AG10803 (cell line): ENCODE results near the gene NCBP2L.

Source experiments
- DNase-seq: peaks from one replicate; pipeline ENCODE4 v3.0.0; 2010; ENCODE audit warnings: low read depth
- H3K4me3 ChIP-seq: 2 replicates; pipeline ENCODE4 v1.5.1; 2011; ENCODE audit warnings: mild to moderate bottlenecking, low read length, control low read depth
- CTCF ChIP-seq: conservative IDR thresholded peaks from 2 replicates; pipeline ENCODE4 v1.5.1; 2011; ENCODE audit warnings: mild to moderate bottlenecking, low read length, control low read depth, inconsistent platforms

Gene NCBP2L

GRCh38 chrX:107827030-107827831 is 49.7 kb downstream of the NCBP2L start:
- DNase-seq: no peak
- H3K4me3 ChIP-seq: peak overlapping the region; percentile 52
- no peak for TF ChIP-seq CTCF

GRCh38 chrX:107827852-107828251 is 50.3 kb downstream of the NCBP2L start:
- H3K4me3 ChIP-seq: no peak overlapping the region
- TF ChIP-seq CTCF: no peak
- no peak for DNase-seq

- DNase-seq: no peak
- no peak overlapping the region for H3K4me3 ChIP-seq
- TF ChIP-seq CTCF: no peak
Observed at GRCh38 chrX:107829878-107830277, 52.3 kb downstream of the NCBP2L start.

- TF ChIP-seq CTCF: no peak
- DNase-seq: no peak
- H3K4me3 ChIP-seq: no peak overlapping the region
Observed at GRCh38 chrX:107831071-107831730, 53.7 kb downstream of the NCBP2L start.

- H3K4me3 ChIP-seq: no peak overlapping the region
- no peak for TF ChIP-seq CTCF
- DNase-seq: no peak
Observed at GRCh38 chrX:107834275-107835201, 57.0 kb downstream of the NCBP2L start.

- DNase-seq: no peak
Observed at GRCh38 chrX:107836958-107837357, 59.4 kb downstream of the NCBP2L start.

More at GRCh38 chrX:107836958-107837357, 59.4 kb downstream of the NCBP2L start:
- H3K4me3 ChIP-seq: no peak overlapping the region
- no peak for TF ChIP-seq CTCF
